Measurements from ENCODE around the gene NPB. TPM values are rescaled to one million over a fixed set of nuclear protein-coding genes. Genes with fewer than 3 reads are reported as not detected.

Gene NPB
- total RNA-seq = 0.93 and 1.1 TPM in 2 replicates
- long read RNA-seq = 0 reads

DNA sequence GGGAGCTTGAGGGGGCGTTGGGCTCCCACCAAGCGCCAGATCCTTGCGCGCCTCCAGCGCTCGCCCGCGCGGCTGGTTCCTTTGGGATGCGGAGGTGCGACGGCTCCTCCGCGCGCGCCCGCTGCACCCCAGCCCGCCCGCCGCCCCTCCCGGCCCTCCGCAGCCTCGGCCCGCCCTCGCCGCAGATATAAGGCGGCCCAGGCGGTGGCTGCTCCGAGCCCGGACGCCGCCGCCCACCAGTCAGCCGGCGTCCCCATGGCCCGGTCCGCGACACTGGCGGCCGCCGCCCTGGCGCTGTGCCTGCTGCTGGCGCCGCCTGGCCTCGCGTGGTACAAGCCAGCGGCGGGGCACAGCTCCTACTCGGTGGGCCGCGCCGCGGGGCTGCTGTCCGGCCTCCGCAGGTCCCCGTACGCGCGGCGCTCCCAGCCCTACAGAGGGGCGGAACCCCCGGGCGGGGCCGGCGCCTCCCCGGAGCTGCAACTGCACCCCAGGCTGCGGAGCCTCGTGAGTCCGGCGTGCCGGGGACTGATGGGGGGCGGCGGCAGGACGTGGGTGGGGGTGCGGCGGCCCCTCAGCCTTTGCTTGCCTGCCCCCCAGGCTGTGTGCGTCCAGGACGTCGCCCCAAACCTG, at the start of gene NPB:
Gene NPB (plus strand): TSS at position 216 of the 630 bp plus-strand sequence. CDS start 40 bp downstream, at position 256.
- no peak for DNase-seq (ENCODE audit: low read depth, low spot score)
- Mint-ChIP-seq H3K27me3 (ENCODE audit: low read depth) (peaks cover 14% of the 10 kb centered on the region), H3K36me3 (ENCODE audit: low read depth) (peaks cover 3% of the 10 kb centered on the region), H3K4me1 (peaks cover 15% of the 10 kb centered on the region), H3K9me3 (no peaks in the 10 kb centered on the region), H3K27ac (ENCODE audit: unreplicated experiment) (no peak within 1 kb of the TSS), H3K4me3 (peak within 1 kb of the TSS; percentile 50)
- TF ChIP-seq, protein P1, sequence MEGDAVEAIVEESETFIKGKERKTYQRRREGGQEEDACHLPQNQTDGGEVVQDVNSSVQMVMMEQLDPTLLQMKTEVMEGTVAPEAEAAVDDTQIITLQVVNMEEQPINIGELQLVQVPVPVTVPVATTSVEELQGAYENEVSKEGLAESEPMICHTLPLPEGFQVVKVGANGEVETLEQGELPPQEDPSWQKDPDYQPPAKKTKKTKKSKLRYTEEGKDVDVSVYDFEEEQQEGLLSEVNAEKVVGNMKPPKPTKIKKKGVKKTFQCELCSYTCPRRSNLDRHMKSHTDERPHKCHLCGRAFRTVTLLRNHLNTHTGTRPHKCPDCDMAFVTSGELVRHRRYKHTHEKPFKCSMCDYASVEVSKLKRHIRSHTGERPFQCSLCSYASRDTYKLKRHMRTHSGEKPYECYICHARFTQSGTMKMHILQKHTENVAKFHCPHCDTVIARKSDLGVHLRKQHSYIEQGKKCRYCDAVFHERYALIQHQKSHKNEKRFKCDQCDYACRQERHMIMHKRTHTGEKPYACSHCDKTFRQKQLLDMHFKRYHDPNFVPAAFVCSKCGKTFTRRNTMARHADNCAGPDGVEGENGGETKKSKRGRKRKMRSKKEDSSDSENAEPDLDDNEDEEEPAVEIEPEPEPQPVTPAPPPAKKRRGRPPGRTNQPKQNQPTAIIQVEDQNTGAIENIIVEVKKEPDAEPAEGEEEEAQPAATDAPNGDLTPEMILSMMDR (conservative IDR thresholded peaks at IDR 0.05) = no peak

DNA sequence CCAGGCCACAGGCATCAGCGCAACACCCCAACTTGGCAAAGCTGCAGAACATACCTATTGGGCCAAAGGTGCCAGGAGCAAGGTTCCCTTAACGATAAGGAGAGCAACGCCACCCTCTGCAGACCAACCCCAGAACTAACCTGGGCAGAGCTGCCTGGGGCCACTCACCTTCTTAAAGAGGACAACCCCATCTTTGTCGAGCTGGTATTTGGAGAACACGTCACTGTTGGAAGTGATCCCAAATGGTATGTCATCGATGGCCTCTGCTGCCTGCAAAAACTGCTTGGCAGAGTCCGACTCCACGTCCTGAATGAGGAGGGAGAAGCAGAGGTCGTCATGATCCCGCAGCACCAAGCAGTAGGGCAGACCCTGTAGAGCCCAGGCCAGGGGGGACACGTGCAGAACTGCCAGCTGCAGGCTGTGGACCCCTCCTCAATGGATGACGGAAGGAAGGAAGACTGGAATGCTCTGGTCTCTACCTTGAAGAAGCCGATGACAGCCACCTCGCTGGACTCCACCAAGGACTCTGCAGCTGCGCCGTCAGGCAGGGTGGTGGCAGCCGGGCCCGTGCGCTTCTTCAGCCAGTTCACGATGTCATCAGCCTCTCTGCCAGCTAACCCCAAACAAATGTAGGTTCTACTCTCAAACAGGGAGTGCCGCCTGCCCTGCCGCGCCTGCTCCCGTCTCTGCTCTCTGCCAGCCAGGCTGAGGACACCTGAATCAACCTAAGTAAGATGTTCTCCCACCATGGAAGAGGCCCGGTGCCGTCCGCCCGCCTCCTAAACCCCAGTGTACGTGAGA, 46.9 kb upstream of the NPB start:
- TF ChIP-seq, protein P1 (conservative IDR thresholded peaks at IDR 0.05) = no peak
- H3K27ac Mint-ChIP-seq (ENCODE audit: unreplicated experiment) = no peak overlapping the region
- peaks cover 7% of the 10 kb centered on the region for H3K4me1 Mint-ChIP-seq
- no peaks in the 10 kb centered on the region for H3K27me3 Mint-ChIP-seq (ENCODE audit: low read depth)
- no peaks in the 10 kb centered on the region for H3K36me3 Mint-ChIP-seq (ENCODE audit: low read depth)
- no peak for DNase-seq (ENCODE audit: low read depth, low spot score)
- peak overlapping the region; percentile 41 for H3K4me3 Mint-ChIP-seq
- H3K9me3 Mint-ChIP-seq = no peaks in the 10 kb centered on the region

DNA sequence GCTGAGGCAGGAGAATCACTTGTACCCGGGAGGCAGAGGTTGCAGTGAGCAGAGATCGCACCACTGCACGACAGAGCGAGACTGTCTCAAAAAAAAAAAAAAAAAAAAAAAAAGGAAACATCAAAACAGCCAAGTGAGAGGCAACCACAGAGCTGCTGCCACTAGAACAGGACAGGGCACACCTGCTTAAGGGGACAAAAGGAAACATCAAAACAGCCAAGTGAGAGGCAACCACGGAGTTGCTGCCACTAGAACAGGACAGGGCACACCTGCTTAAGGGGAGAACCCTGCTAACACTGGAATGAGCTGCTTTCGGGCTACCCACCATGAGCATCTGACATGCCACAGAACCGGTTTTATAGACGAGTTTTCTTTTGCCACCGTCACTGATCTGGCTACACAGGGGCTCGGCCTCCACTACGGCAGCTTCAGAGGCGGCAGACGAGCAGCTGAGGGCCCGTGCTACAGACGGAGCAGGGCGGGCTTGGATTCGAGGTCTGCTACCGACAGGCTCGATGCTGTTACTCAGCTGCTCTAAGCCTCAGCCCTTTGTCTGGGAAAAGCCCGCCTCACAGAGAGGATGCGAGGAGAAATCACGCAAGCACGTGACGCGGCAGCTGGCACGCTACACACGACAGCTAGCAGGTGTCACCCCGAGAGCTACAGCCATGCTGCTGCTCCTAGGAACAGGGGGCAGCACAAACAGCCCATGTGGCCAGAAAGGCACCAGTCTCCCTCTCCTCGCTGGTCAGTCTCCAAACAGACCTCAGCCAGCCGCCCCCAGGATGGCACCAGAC, 43.7 kb upstream of the NPB start:
- TF ChIP-seq, protein P1 (conservative IDR thresholded peaks at IDR 0.05) = no peak
- no peak for DNase-seq (ENCODE audit: low read depth, low spot score)
- H3K27me3 Mint-ChIP-seq (ENCODE audit: low read depth) = peaks cover 9% of the 10 kb centered on the region
- H3K36me3 Mint-ChIP-seq (ENCODE audit: low read depth) = peaks cover 7% of the 10 kb centered on the region
- peak overlapping the region; percentile 92 for H3K4me3 Mint-ChIP-seq
- peaks cover 28% of the 10 kb centered on the region for H3K4me1 Mint-ChIP-seq
- H3K9me3 Mint-ChIP-seq = no peaks in the 10 kb centered on the region
- H3K27ac Mint-ChIP-seq (ENCODE audit: unreplicated experiment) = no peak overlapping the region

DNA sequence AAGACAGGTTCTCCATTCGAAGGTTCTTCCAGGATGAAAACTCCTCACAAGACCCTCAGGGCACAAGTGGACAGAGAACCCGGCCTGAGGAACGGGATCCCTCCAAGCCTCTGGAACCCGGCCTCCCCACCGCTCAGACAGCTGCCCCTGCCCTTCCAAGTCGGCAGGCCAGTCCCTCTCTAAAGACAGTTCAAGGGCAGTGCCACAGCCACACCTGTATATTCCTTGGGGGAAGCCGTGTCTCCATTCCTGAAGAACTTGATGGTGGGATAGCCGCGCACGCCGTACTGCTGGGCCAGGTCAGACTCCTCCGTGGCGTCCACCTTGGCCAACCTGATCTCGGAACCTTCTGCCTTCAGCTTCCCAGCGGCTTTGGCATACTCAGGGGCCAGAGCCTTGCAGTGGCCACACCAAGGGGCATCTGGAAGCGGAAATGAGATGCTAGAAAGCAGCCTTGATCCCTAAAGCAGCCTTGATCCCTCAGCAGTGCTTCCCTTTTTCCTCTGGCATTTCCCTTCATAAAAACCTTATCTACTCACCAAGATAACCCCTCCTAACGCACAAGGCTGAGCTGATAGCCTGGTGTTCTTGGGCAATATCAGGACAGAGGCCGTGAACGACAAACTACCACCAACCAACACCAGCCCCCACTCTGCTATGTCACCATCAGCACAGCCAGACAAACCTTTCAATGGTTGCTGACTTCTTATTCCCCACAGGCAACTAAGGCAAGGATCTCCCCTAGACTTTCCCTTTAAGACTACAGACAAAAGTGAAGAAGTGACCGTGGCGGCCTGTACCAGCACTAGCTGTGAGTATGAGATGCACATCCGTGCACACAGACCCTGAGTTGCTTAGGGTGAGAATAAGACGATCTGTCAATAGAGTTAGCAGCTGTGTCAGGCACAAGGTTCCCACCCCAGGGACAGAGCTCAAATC, 42.8 kb upstream of the NPB start:
- no peak for DNase-seq (ENCODE audit: low read depth, low spot score)
- no peaks in the 10 kb centered on the region for H3K9me3 Mint-ChIP-seq
- H3K4me3 Mint-ChIP-seq = peak overlapping the region; percentile 92
- no peak overlapping the region for H3K27ac Mint-ChIP-seq (ENCODE audit: unreplicated experiment)
- peaks cover 29% of the 10 kb centered on the region for H3K4me1 Mint-ChIP-seq
- peaks cover 9% of the 10 kb centered on the region for H3K27me3 Mint-ChIP-seq (ENCODE audit: low read depth)
- TF ChIP-seq, protein P1 (conservative IDR thresholded peaks at IDR 0.05) = no peak
- peaks cover 7% of the 10 kb centered on the region for H3K36me3 Mint-ChIP-seq (ENCODE audit: low read depth)

Measured in neural crest cell (in vitro differentiated cells).